Cardiac septum (tissue), 1 donor: ENCODE results near the gene VGLL3. TPM values are rescaled to one million over a fixed set of nuclear protein-coding genes. Genes with fewer than 3 reads are reported as not detected.
"Not testable (repeated sequence)": the region's sequence is repeated elsewhere in the genome, so short reads cannot be mapped to it uniquely, and the experiment has no call there.

Experiments
- DNase-seq: peaks from one replicate; pipeline ENCODE4 v3.0.0-alpha.2; 2020; ENCODE audit warnings: low spot score
- intact Hi-C: fragments of 100-400 bp; cut with DNase I; formaldehyde crosslinking; loops from one replicate; pipeline ENCODE4 v1.14.0; 2022
- total RNA-seq: library from RNA; stranded (reverse); fragmentation: NEBNext Ultra II Directional; extraction: Animal tissue kit (Norgen Biotek cat#: 25700); gene quantifications from one replicate; pipeline ENCODE4 v1.2.1, GENCODE V29; 2021
- donor health status: DM: no; HTN: no; CAD: no.

VGLL3 gene
- total RNA-seq, 1 donor from 2014 or later, result 5.2 TPM

DNA sequence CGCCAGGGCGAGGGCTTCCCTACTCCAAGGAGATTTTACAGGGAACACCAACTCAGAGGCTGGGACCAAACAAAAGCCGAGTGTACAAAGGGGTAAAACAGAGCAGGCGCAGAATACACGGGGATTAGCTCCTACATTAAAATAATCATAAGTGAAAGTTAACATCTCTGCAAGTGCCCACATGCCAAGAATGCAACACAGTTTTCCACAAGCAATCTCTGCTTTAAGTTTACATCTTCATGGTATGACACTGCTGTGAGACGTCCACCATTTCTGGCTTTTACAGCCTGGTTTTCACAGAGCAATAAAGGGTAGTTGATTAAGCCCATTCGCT lies 500 bp upstream of the VGLL3 start:
- intact Hi-C loops, result loop anchor here (5.0 to 10.0 kb wide), 2 partner anchors 96 to 197 kb away; no protein-coding TSS in a partner anchor
- DNase-seq, result no peak

DNA sequence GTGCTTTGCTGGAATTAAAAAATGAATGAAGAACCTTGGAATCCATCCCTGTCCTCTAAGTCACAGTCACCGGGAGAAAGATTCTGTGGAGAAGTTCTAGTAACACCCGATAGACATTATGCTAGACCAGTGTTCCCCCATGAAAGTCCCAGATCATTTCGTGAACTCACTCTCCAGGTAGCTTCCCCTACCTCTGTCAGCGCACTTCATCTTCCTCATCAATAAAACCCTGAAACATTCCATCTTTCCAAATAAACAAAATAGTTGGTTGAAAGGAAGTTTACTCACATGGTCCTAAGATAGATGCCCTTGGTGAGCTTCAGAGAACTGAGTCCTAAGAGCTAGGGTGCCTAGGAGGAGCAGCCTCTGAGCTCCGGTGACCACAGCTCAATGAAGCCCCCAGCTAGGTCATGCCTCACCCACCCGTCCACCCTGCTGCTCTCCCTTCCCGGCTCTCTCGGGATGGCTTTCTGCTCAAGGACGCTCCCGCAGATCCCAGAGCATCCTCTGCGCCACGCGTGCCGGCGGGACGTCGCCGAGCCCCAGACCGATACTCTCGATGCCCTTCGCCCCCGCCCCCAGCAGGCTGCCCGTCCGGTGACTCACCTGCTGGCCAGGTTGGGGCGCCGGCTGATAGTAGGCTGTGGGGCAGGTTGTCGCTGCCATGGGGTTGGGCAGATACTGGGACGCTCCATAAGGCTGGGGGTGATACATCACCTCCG lies 776 bp downstream of the VGLL3 start:
- intact Hi-C loops, result loop anchor here (5.0 to 10.0 kb wide), 2 partner anchors 97 to 195 kb away; no protein-coding TSS in a partner anchor
- DNase-seq, result no peak

DNA sequence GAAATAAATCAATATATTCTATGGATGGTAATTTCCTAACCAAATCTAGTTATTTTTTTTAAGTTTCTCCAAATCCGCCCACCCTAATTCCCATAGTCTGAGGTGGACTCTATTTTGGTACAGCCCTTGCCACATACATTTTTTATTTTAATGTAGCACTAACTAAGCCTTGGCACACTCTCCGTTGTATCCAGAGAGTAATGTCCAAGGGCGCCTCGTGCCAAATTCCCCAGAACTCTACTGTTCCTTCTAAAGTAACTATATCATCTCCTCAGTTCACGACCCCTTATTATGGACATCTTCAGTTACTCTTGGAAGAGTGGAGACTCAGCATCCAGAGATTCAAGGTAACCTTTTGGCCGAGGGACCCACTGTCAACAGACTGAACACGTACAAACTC lies 1.3 kb downstream of the VGLL3 start:
- DNase-seq, result no peak
- intact Hi-C loops, result loop anchor here (5.0 to 10.0 kb wide), 2 partner anchors 98 to 195 kb away; no protein-coding TSS in a partner anchor

DNA sequence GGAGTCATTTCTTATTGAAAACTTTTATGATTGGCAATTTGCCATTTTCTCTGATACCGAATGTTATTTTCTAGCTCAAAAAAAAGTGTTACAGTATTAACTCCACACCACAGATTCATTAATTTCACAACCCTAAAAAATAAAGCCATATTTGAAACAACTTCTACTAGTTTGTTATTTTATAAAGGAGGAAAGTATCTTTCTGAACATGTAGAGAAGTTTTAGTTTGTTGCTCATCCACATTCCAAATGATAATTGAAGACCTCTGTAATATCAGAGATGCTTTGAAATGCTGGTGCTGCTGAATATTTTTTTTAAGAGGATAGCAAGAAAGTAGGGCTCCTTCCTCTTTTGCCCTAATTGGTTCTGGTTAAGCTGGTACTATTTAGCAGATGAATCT lies 1.9 kb downstream of the VGLL3 start:
- intact Hi-C loops, result no loop called here
- no peak for DNase-seq

DNA sequence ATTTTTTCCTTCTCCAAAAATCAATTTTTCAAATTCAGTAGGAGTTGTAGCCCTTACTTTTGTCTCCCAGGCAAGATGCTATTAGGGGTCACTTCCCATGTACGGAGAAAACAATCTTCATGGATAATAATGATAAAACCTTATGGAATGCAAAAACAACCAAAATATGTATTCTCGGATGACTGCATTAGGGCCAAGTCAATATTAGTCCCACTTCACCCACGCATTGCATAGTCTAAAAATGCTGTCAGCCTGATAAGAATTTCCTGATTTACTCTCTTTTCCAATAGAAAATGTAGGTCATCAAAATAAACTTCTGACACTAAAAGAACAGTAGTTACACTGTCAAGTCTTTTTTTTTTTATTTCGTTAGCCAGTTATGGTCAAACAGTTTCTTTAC lies 2.7 kb downstream of the VGLL3 start:
- intact Hi-C loops, result no loop called here
- no peak for DNase-seq

DNA sequence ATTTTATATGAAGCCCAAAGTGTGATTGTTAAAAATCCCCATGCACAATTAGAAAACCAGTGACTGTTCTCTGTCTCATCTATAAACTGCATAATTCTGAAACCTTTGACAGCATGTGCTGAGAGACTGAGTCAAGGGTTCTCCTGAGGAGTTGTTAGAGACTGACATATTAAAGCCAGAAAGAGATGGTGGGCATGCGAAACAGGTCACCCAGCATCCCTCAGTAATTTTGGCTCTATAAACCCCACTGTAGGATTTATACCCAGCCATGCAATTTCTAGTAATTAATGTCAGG lies 3.6 kb downstream of the VGLL3 start:
- no peak for DNase-seq
- intact Hi-C loops, result no loop called here

DNA sequence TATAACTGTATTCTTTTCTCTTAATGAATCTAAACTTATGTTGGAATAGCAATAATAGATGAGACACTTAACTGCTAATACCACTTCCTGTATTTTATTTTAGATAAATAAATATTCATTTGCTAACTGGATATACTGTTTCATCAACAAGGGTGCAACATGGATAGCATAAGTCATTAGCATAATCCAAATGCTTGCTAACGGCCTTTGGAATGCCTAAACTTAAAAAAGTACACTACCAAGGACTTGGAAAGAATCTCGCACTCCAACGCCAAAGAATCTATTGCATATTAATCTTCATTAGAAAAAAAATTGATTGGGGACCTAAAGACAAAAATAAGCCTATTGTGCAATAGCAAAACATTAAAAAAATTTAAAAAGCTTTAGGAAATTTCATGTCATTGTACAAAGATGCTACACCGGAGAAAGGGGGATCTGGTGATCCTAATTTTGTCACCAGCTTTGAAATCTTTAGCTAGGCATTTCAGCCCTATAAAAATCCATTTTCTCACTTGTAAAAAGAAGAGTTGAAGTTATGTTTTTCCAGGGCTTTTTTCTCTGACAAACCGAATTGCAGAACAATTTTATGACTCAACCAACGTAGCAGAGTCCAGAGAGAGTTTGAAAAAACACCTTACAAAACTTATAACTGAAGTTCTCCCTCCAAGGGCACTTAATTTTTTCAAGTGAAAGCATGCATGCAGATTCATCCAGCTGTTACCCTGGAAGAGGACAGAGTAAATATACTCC lies 4.1 kb downstream of the VGLL3 start:
- DNase-seq, result no peak
- intact Hi-C loops, result no loop called here

DNA sequence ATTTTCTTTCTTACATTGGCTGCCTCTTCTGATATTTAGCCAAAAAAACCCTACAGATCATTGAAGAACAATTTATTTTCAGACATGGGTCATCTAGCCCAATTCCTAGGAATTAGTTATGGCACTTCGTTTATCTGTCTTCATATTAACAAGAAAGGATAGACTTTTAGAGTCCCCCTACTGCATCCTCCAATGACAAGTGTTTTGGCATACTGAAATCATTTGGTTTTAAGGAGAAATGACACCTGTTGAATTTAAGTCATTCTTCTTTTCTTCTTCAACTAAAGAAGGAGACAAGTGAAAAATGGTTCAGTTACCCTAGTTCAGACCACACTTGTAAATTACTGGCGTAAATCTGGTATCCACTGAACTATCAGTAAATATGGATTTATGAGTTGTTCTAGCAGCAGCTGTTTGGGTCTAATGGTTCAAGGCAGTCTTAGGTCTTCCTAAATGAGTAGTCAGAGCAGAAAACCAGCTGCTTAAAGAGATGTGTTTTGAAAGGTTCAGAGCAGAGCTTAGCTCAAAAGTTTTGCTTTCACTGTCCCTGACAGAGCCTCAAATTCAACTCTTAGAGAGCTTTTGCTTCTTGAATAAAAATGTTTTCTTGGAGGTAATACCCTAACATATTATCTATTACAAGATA lies 5.6 kb downstream of the VGLL3 start:
- no peak for DNase-seq
- intact Hi-C loops, result no loop called here

DNA sequence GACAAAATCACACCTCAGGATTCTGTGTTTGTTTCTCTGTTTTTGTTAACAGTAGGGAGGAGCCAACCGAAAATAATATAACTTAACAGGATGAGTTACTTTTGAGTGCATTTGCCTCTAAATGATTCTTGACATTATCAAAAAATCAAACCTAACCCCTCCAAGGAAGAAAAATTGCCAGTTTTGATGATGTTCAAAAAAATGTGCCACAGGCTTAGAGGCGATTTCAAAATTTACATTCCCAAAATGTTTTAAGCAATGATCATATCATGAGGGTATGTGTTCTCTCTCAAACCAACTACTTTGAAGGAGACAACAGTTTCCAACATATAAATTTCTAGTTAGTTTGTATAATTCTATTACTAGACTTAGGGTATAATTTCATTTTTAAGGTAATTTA lies 6.7 kb downstream of the VGLL3 start:
- intact Hi-C loops, result no loop called here
- no peak for DNase-seq

DNA sequence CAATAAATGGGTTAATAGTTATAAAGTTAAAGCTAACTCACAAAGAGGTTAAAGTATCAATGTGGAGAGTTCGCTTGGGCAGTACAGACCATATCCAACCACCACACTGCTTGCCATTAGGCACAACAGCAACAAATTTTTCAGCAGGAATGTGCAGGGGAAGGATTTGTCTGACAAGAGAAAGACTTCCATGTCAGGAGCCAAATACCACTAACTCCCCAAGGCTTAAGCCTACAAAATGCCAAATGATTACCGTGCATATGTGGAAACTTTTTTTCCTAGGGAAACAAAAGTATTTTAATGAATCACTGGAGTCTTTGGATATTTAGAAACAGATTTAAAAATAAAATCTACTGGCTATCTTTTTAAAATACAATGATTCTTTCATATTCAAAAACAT lies 8.1 kb downstream of the VGLL3 start:
- intact Hi-C loops, result no loop called here
- no peak for DNase-seq

DNA sequence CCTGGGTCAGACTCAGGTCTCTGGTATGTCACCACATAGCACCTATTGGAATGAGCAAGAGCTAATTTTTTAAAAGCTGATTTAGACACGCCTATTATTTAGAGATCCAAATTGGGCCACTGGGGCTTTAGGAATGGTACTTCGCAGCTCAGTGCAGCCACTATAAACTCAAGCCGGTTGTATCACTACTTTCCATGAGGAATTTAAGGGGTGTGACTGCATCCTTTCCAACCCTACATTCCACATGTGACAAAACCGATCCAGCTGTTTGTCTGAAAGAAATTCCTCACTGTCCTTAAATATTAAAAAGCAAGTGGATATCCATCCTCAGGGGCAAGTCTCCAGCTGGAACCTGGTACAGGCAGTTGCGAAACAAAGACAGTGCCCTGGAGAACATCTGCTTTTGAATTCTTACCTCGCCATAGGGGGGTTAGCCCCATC lies 12.8 kb downstream of the VGLL3 start:
- intact Hi-C loops, result no loop called here
- no peak for DNase-seq

DNA sequence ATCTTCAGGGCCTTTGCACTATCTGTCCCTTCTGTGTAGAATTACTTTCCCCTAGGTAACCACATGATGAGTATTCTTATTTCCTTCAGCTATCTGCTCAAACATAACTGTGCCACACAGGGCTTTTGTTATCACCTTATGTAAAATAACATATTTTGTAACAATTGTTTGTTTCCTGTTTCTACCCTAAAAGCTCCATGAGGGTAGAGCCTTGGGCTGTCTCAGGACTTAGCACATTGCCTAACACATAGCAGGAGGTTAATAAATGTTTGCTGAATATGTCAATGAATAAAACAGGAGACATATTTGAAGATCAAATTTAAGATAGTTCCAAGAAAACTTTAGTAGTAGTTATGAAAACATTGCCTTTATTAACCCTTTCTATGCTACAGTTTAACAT lies 14.7 kb downstream of the VGLL3 start:
- no peak for DNase-seq
- intact Hi-C loops, result no loop called here

DNA sequence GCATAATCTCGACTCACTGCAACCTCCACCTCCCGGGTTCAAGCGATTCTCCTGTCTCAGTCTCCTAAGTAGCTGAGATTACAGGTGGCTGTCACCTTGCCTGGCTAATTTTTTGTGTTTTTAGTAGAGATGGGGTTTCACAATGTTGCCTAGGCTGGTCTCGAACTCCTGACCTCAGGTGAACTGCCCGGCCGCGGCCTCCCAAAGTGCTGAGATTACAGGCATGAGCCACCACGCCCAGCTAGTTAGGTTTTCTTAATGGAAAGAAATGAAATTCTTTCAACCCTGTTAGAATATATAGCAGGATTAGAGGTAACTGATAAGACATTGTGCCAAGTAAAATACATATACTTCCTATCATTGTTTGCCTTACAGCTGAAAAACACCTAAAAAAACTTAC lies 16.8 kb downstream of the VGLL3 start:
- DNase-seq, result not testable (repeated sequence)

DNA sequence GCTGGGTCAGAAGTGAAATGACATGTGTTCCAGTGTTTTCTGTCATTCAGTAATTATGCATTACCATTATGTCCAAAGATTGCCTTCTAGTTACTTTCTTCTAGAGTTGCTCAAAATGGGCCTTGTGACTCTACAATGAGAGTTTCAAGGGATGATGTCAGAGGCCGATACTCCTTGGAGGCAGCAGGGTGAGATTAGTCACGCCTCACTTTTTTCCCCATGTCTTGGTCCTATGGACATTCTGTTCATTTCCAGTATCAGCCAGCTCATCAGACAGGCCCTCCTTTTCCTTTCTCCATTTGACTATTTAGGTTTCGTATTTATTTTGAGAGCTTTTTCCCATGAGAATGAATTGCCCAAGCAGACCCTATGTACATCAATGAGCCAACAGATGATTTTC lies 17.5 kb downstream of the VGLL3 start:
- intact Hi-C loops, result no loop called here
- no peak for DNase-seq

More for the DNA sequence above, 16.8 kb downstream of the VGLL3 start:
- intact Hi-C loops, result not testable (repeated sequence)

DNA sequence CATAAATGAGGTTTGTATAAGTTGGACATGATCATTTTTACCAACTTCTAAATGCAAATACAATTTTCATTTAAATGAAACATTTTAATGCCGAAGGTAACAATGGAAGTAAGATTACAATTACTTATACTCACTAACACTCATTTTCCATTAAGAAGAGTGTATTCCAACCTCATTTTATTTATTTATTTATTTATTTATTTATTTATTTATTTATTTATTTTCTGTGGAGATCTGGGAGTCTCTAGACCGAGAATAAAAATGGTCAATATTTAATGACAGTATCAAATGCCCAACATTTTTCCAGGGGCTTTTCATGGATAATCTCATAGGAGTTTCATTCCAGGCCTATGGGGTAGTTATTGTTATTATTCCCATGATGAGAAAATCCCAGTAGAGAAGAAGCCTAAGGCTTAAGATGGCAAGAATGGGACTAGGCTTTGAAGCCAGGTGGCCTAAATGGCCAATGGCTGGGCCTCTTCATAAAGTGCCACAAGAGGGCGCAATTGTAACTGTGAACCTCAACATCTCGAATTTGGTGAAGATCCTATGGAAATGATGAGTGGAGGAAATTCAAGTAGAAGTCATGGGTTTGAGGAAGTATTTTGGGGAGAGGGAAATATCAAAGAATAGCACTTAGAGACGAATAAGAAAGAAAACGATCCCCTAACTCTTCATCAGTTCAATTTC lies 21.3 kb downstream of the VGLL3 start:
- no peak for DNase-seq
- intact Hi-C loops, result no loop called here

DNA sequence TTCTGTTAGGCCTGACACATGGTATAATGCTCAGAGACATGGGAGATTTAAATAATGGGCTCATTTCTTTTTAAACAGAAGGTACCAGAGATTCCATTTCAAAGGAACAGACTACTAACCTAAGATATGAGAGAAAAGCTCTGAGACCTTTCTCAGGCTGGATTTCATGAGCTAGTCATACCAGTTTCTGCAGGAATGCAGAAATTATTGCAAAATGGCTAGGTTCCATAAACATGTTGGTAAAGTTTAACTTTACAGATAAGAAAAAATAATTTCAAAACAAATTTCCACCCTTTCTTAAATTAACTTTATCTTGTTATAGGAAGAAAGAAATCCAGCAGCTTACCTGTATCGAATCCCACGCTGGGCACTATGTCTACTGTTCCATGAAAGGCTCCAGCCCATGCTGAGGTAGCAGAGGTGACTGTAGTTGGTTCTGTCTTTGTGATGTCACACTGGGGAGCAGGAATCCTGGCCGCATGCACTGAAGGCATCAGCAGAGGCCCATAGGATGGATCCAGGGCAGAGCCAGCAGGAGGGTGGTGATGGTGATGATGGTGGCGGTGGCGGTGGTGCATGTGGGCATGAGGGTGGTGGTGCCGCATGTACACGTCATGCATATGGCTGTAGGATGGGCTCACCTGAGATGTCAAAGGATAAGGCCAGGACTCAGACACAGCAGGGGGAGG lies 22.6 kb downstream of the VGLL3 start:
- intact Hi-C loops, result no loop called here
- DNase-seq, result no peak

DNA sequence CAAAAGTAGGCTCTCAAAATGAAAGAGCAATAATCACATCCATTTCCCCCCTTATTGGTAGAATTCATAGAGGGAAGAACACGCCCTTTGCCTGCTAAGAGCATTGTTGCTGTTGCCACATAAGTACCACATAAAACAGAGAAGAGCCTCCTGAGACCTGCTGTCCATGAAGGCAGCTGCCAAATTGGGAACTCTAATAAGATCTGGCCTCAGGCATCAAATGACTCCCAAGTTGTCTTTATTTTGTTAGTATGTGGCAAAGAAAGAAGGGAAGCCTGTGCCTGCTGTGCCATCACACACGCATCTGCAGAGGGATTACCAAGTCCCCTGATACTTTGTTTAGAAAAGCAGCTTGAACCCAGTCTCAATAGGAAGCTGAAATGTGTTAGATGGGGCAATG lies 23.9 kb downstream of the VGLL3 start:
- intact Hi-C loops, result no loop called here

DNA sequence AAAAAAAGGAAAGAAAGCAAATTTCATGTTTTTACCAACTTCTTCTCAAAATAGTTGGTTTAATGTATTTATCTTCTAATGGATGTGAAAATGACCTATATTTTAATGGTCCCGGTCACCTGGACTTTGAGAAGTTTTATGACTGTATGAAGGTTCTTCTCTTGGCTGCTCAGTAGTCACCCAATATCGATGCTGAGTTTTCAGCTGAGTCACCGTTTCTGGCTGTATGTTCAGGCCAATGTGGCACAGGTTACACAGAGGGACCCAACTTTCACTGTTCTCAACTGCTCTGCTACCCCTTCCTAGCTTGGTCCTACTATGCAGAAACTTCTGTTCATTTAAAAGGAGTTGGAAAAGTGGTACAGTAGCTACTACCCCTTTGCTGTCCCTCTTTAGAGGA lies 25.8 kb downstream of the VGLL3 start:
- intact Hi-C loops, result no loop called here
- no peak for DNase-seq

More for the DNA sequence above, 23.9 kb downstream of the VGLL3 start:
- DNase-seq, result no peak

DNA sequence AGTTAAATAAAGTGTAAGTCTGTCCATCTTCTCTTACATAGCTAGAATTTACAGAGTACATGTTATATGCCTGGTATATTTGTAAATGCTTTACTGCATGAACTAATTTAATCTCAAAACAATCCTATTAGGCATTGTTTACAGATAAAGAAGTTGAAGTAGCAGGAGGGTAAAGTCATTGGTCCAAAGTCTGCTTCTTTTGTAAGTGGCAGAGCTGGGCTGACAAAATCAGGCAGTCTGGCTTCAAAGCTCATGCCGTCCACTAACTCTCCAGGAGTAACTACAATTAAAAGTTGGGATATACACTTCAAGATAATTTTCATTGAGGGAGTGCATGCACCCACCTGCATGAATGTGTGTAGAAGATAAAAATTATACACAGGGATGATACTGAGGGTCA lies 27.3 kb downstream of the VGLL3 start:
- intact Hi-C loops, result no loop called here
- no peak for DNase-seq

DNA sequence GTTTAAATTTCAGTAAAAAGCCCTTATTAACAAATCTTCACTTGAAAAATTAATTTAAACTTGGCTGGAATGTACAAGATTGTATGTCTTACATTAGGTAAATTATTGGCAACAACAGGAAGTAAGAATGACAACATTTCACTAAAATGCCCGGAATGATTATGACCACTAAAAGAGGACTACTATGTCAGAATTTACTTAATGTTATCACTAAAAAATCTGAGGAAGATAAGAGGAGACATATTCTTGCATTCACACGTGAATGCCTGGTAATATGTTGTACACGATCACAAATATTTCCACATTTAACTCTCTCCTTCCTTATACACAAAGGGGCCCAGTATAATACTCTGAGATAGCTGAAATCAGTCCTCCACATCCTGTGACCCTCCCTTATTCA lies 29.7 kb downstream of the VGLL3 start:
- intact Hi-C loops, result no loop called here

More for the DNA sequence above, 29.7 kb downstream of the VGLL3 start:
- DNase-seq, result no peak
